NB4 (cell line): ENCODE data around the gene RAP1GAP.

ENCODE experiments used
- CTCF ChIP-seq: IDR thresholded peaks from one replicate; pipeline ENCODE4 v1.5.1; 2012; ENCODE audit warnings: low read depth, low read length
- MAX ChIP-seq: IDR thresholded peaks from 2 replicates; pipeline ENCODE4 v1.6.1; 2011; ENCODE audit warnings: low read depth, low read length
- POLR2A ChIP-seq: IDR thresholded peaks from 2 replicates; pipeline ENCODE4 v1.6.1; 2011; ENCODE audit warnings: mild to moderate bottlenecking; ENCODE audit not compliant: insufficient read length; ENCODE audit errors: extremely low read depth

GRCh38 chr1:21596628-21597027, 72.5 kb downstream of the RAP1GAP start:
- TF ChIP-seq CTCF (no peak), POLR2A (no peak), MAX (no peak)
